OCI-M2 (cell line): ENCODE results near the gene CLIC5.

Experiments
- DNase-seq: peaks from one replicate; lab custom pipeline; 2025; ENCODE audit not compliant: unreplicated experiment; lab: John Stamatoyannopoulos, UW

The CLIC5 gene

GRCh38 chr6:45851034-45851400 is 164.6 kb downstream of the CLIC5 start:
- no peak for DNase-seq

- DNase-seq = no peak
Measured at GRCh38 chr6:45850378-45851033, 165.2 kb downstream of the CLIC5 start.

GRCh38 chr6:45845567-45845966 is 170.1 kb downstream of the CLIC5 start:
- DNase-seq = no peak

GRCh38 chr6:45844986-45845385 is 170.7 kb downstream of the CLIC5 start:
- no peak for DNase-seq

GRCh38 chr6:45843848-45844521 is 171.7 kb downstream of the CLIC5 start:
- DNase-seq = no peak

GRCh38 chr6:45841062-45841461 is 174.6 kb downstream of the CLIC5 start:
- no peak for DNase-seq

GRCh38 chr6:45838996-45839395 is 176.7 kb downstream of the CLIC5 start:
- DNase-seq = no peak

- DNase-seq = no peak
Measured at GRCh38 chr6:45838451-45838850, 177.2 kb downstream of the CLIC5 start.

- DNase-seq = no peak
Measured at GRCh38 chr6:45837541-45838200, 178.0 kb downstream of the CLIC5 start.

- no peak for DNase-seq
Measured at GRCh38 chr6:45836984-45837383, 178.7 kb downstream of the CLIC5 start.

GRCh38 chr6:45836438-45836824 is 179.2 kb downstream of the CLIC5 start:
- DNase-seq = no peak

- DNase-seq = no peak
Measured at GRCh38 chr6:45835721-45836437, 179.8 kb downstream of the CLIC5 start.

GRCh38 chr6:45832063-45832462 is 183.6 kb downstream of the CLIC5 start:
- DNase-seq = no peak
